A673 (cell line): ENCODE measurements around the gene KLHDC3. TPM values are rescaled to one million over a fixed set of nuclear protein-coding genes. Genes with fewer than 3 reads are reported as not detected.

Experiments used
- BruUV-seq: library from RNA; stranded (reverse); fragments of 400-500 nt; replicated peaks from 2 replicates; lab custom pipeline; 2021; lab: Mats Ljungman, UMichigan
- CTCF ChIA-PET: fragments of 300-600 bp; sonication (Branson Sonifier 250); formaldehyde crosslinking; loops from one replicate; lab custom pipeline; 2022; ENCODE audit warnings: antibody characterized with exemption; lab: Charles Lee
- POLR2A ChIA-PET: fragments of 300-600 bp; sonication (Branson Sonifier 250); formaldehyde crosslinking; loops from one replicate; lab custom pipeline; 2022; ENCODE audit warnings: antibody characterized with exemption; ENCODE audit not compliant: low non-redundant PET; lab: Charles Lee
- DNase-seq: peaks from one replicate; pipeline ENCODE4 v3.0.0-alpha.2; 2015; ENCODE audit warnings: low spot score
- H3K27ac ChIP-seq: fragments of 200-600 bp; sonication (generic); 2 replicates; pipeline ENCODE4 v1.5.1; 2016; ENCODE audit warnings: mixed run types, low read depth, mild to moderate bottlenecking, mixed read lengths, antibody characterized with exemption, low read length; ENCODE audit not compliant: poor library complexity, severe bottlenecking
- H3K27me3 ChIP-seq: fragments of 200-600 bp; sonication (generic); replicated peaks from 2 replicates; pipeline ENCODE4 v1.6.1; 2017; ENCODE audit warnings: mixed run types, low read depth, mild to moderate bottlenecking, mixed read lengths, antibody characterized with exemption, low read length; ENCODE audit not compliant: insufficient read depth, poor library complexity
- H3K36me3 ChIP-seq: fragments of 200-600 bp; sonication (generic); 2 replicates; pipeline ENCODE4 v1.6.1; 2016; ENCODE audit warnings: mixed run types, mild to moderate bottlenecking, mixed read lengths, antibody characterized with exemption, low read length; ENCODE audit not compliant: insufficient read depth, poor library complexity, severe bottlenecking
- H3K4me1 ChIP-seq: fragments of 200-600 bp; sonication (generic); 2 replicates; pipeline ENCODE4 v1.6.1; 2017; ENCODE audit warnings: mixed run types, mild to moderate bottlenecking, mixed read lengths, antibody characterized with exemption, low read length; ENCODE audit not compliant: insufficient read depth, poor library complexity, severe bottlenecking
- H3K4me3 ChIP-seq: fragments of 200-600 bp; sonication (generic); 2 replicates; pipeline ENCODE4 v1.5.1; 2016; ENCODE audit warnings: low read depth, mixed run types, mild to moderate bottlenecking, mixed read lengths, low read length; ENCODE audit not compliant: poor library complexity, severe bottlenecking
- H3K9me3 ChIP-seq: fragments of 200-600 bp; sonication (generic); 2 replicates; pipeline ENCODE4 v1.6.1; 2016; ENCODE audit warnings: mixed run types, low read depth, mild to moderate bottlenecking, mixed read lengths, antibody characterized with exemption, low read length; ENCODE audit not compliant: poor library complexity, severe bottlenecking
- EZH2 ChIP-seq: fragments of 200-600 bp; sonication (generic); IDR thresholded peaks from 2 replicates; pipeline ENCODE4 v1.6.1; 2017; ENCODE audit warnings: borderline replicate concordance, low read depth, mild to moderate bottlenecking, mixed read lengths, antibody characterized with exemption, low read length; ENCODE audit not compliant: poor library complexity, severe bottlenecking
- intact Hi-C: fragments of 100-400 bp; cut with micrococcal nuclease; formaldehyde crosslinking; loops from one replicate; pipeline ENCODE4 v1.10.0; 2022; ENCODE audit not compliant: unreplicated experiment
- total RNA-seq: library from RNA; stranded (reverse); gene quantifications from 2 replicates; pipeline ENCODE4 v1.2.3, GENCODE V29; 2021
- TF ChIP-seq, protein P1 (sequence below): fragments of 300-800, 200-600 bp; sonication (generic); conservative IDR thresholded peaks from 2 replicates; pipeline ENCODE4 v1.5.1; 2017; ENCODE audit warnings: low read depth, mild to moderate bottlenecking, antibody characterized with exemption, low read length, moderate library complexity, mixed read lengths

Gene KLHDC3
- total RNA-seq, 1 experiment from 2014 or later: 90.1 TPM

DNA sequence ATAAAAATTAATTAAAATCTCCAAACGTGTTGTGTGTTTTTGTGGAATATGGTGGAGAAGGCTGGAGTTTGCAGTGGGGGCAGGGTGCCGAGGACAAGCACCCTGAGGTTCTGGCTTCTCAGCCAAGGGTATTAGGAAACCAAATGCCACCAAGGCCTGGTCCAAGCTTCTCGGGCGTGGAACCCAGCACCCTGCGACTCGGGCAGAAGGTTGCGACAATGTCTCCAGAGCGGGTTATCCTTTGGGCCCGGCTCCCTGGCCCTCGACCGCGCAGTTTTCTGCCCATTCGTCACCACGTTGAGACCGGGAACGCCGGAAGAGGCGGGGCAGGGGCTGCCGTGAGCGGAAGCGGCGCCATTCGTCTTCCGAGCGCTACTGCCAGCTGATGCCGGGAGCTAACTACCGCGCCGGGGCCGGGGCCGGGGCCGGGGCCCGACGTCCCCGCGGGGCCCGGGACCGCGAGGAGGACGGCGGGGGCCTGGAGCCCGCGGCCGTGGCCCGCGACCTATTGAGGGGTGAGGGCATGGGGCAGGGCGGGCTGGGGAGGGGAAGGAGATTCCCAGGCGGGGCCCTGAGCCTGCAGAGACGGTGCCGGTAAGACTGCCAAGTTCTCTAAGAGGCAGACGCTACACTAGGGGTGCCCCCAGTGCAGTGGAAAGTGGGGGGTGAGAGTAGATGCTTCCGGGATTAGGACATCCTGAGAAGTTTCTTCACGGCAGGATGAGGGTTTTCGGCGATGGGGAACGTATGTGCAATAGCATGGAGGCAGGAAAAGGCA lies 7.4 kb downstream of the KLHDC3 start, which contains the start of gene RRP36:
RRP36 (plus strand) TSS at position 354 of the 778 bp plus-strand sequence; CDS start at position 386, 32 bp downstream.
- CTCF ChIA-PET: no interaction called here
- TSS peak; percentile 61 for BruUV-seq
- intact Hi-C loops: no loop called here
- POLR2A ChIA-PET: interaction anchor here (0.6 to 0.7 kb wide), 3 partner anchors 42 to 1332 kb away, joined by 3 to 9 read pairs (median 7); partner anchors contain the start of gene PEX6
- H3K4me1 ChIP-seq: peaks cover 15% of the 10 kb centered on the region
- peak within 1 kb of the TSS; percentile 76 for H3K27ac ChIP-seq
- H3K27me3 ChIP-seq: no peaks in the 10 kb centered on the region
- H3K9me3 ChIP-seq: no peaks in the 10 kb centered on the region
- no peak for TF ChIP-seq EZH2
- TF ChIP-seq, protein P1, sequence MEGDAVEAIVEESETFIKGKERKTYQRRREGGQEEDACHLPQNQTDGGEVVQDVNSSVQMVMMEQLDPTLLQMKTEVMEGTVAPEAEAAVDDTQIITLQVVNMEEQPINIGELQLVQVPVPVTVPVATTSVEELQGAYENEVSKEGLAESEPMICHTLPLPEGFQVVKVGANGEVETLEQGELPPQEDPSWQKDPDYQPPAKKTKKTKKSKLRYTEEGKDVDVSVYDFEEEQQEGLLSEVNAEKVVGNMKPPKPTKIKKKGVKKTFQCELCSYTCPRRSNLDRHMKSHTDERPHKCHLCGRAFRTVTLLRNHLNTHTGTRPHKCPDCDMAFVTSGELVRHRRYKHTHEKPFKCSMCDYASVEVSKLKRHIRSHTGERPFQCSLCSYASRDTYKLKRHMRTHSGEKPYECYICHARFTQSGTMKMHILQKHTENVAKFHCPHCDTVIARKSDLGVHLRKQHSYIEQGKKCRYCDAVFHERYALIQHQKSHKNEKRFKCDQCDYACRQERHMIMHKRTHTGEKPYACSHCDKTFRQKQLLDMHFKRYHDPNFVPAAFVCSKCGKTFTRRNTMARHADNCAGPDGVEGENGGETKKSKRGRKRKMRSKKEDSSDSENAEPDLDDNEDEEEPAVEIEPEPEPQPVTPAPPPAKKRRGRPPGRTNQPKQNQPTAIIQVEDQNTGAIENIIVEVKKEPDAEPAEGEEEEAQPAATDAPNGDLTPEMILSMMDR: no peak
- DNase-seq: peak; percentile 88
- H3K36me3 ChIP-seq: peaks cover 55% of the 10 kb centered on the region
- H3K4me3 ChIP-seq: peak within 1 kb of the TSS; percentile 93

DNA sequence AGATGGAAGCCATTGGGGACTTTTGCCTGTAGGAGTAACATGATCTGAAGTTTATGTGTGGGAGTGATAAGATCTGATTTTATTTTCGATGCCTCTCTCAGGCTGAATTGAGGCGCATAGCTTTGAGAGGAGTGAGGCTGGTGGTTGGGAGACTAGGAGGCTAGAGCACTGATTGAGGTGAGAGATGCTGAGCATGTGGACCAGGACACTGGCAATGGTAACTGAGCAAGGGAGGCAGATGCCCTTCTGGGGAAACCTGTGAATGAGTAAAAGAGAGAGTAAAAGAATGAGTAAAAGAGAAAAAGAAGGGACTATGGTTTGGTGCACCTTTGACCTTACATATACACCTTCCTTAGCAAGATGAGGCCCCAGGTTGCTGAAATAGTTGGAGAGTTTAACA lies 10.4 kb downstream of the KLHDC3 start:
- no peak for DNase-seq
- intact Hi-C loops: no loop called here
- H3K27me3 ChIP-seq: no peaks in the 10 kb centered on the region
- H3K4me3 ChIP-seq: no peak overlapping the region
- TF ChIP-seq, protein P1: no peak
- no peak for TF ChIP-seq EZH2
- H3K4me1 ChIP-seq: peaks cover 15% of the 10 kb centered on the region
- POLR2A ChIA-PET: no interaction called here
- H3K36me3 ChIP-seq: peaks cover 58% of the 10 kb centered on the region
- H3K9me3 ChIP-seq: no peaks in the 10 kb centered on the region
- CTCF ChIA-PET: no interaction called here
- BruUV-seq: TSS peak; percentile 5
- H3K27ac ChIP-seq: no peak overlapping the region

DNA sequence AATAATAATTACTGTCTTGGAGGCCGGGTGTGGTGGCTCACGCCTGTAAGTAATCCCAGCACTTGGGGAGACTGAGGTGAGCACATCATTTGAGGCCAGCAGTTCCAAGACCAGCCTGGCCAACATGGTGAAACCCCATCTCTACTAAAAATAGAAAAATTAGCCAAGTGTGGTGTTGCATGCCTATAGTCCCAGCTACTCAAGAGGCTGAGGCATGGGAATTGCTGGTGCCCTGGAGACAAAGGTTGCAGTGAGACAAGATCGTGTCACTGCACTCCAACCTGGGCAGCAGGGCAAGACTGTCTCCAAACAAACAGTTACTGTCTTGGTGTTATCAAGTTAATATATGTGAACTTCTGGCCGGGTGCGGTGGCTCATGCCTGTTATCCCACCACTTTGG lies 12.3 kb downstream of the KLHDC3 start:
- ChIA-PET POLR2A (no interaction called here), CTCF (no interaction called here)
- H3K27me3 ChIP-seq: no peaks in the 10 kb centered on the region
- peaks cover 8% of the 10 kb centered on the region for H3K4me1 ChIP-seq
- TF ChIP-seq EZH2: no peak
- TF ChIP-seq, protein P1: no peak
- intact Hi-C loops: no loop called here
- no peaks in the 10 kb centered on the region for H3K9me3 ChIP-seq
- no TSS peak for BruUV-seq
- no peak overlapping the region for H3K27ac ChIP-seq
- peaks cover 63% of the 10 kb centered on the region for H3K36me3 ChIP-seq
- DNase-seq: no peak
- H3K4me3 ChIP-seq: no peak overlapping the region
